Fibroblast of the aortic adventitia (primary cell): Measurements from ENCODE around the gene ATG9A. TPM values are rescaled to one million over a fixed set of nuclear protein-coding genes. Genes with fewer than 3 reads are reported as not detected.

Experiments
- DNase-seq: peaks from one replicate; pipeline ENCODE4 v3.0.0-alpha.2; 2010; ENCODE audit warnings: low read depth
- H3K4me3 ChIP-seq: 2 replicates; pipeline ENCODE4 v1.5.1; 2011; ENCODE audit warnings: low read depth, mild to moderate bottlenecking, control low read depth, low read length, moderate library complexity
- total RNA-seq: library from RNA; depleted of rRNA; stranded (reverse); fragments of >200 nt; gene quantifications from 2 replicates; pipeline ENCODE4 v1.2.3, GENCODE V29; 2012; ENCODE audit warnings: low replicate concordance
- TF ChIP-seq, protein P1 (sequence below): IDR thresholded peaks from 2 replicates; pipeline ENCODE4 v1.5.1; 2011; ENCODE audit warnings: mild to moderate bottlenecking, low read length, control low read depth, inconsistent platforms; ENCODE audit not compliant: insufficient read depth

ATG9A gene
- total RNA-seq, 1 donor, result 56.9 TPM

DNA sequence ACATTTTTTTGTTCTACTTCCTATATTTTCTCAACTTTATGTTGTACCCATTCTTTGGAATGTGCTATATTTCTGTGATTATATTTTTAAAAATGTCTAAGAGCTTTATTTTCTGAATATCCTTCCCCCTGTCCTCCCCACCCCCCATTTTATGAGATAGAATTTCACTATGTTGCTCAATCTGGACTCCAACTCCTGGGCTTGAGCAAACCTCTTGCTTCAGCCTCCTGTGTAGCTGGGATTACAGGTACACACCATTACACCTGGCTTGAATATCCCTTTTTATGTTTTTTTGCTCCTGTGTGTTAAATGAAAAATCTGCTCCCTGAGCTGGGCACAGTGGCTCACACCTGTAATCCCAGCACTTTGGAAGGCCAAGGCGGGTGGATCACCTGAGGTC, 32.0 kb downstream of the ATG9A start:
- H3K4me3 ChIP-seq, result no peak overlapping the region
- no peak for DNase-seq
- TF ChIP-seq, protein P1, sequence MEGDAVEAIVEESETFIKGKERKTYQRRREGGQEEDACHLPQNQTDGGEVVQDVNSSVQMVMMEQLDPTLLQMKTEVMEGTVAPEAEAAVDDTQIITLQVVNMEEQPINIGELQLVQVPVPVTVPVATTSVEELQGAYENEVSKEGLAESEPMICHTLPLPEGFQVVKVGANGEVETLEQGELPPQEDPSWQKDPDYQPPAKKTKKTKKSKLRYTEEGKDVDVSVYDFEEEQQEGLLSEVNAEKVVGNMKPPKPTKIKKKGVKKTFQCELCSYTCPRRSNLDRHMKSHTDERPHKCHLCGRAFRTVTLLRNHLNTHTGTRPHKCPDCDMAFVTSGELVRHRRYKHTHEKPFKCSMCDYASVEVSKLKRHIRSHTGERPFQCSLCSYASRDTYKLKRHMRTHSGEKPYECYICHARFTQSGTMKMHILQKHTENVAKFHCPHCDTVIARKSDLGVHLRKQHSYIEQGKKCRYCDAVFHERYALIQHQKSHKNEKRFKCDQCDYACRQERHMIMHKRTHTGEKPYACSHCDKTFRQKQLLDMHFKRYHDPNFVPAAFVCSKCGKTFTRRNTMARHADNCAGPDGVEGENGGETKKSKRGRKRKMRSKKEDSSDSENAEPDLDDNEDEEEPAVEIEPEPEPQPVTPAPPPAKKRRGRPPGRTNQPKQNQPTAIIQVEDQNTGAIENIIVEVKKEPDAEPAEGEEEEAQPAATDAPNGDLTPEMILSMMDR, result no peak

DNA sequence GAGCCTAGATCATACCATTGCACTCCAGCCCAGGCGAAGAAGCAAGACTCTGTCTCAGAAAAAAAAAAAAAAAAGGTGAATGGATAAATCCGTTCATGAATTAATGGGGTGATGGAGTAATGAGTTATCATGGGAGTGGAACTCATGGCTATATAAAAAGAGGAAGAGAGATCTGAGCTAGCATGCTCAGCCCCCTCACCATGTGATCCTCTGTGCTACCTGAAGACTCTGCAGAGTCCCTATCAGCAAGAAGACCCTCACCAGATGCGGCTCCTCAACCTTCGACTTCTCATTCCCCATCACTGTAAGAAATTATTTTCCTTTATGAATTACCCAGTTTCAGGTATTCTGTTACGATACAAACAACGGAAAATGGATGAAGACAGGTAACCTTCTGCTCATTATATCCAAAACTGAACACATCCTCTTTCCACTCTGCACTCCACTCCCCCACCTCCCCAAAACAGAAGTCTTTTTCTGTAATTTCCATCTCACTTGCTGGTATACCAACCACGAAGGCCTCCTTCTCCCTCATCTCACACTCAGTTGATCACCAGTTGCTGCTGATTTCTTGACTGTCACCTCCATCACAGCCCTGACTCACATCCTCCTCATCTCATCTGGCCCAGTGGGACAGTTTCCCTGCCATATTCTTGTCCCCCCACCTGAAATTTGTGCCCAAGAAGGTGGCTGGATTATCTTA, 42.5 kb downstream of the ATG9A start:
- TF ChIP-seq, protein P1, result no peak
- no peak for DNase-seq
- H3K4me3 ChIP-seq, result no peak overlapping the region

DNA sequence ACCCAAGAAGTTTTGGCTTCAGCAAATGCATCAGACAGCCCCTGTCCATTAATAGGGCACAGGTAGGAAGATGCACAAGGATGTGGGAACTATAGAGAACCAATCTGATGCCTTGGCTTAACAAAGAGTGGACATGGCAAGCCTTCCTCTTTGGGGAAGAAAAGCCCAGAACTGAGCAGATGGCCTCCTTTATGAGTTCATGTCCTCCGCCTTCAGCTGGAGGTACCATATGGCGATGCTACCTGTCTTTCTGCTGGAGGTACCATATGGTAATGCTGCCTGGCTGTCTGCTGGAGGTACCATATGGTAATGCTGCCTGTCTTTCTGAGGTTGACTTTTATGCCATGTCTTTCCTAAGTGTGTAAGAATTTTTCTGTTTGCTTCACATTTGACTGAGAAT, 45.3 kb downstream of the ATG9A start:
- TF ChIP-seq, protein P1, result no peak
- no peak overlapping the region for H3K4me3 ChIP-seq
- DNase-seq, result no peak

DNA sequence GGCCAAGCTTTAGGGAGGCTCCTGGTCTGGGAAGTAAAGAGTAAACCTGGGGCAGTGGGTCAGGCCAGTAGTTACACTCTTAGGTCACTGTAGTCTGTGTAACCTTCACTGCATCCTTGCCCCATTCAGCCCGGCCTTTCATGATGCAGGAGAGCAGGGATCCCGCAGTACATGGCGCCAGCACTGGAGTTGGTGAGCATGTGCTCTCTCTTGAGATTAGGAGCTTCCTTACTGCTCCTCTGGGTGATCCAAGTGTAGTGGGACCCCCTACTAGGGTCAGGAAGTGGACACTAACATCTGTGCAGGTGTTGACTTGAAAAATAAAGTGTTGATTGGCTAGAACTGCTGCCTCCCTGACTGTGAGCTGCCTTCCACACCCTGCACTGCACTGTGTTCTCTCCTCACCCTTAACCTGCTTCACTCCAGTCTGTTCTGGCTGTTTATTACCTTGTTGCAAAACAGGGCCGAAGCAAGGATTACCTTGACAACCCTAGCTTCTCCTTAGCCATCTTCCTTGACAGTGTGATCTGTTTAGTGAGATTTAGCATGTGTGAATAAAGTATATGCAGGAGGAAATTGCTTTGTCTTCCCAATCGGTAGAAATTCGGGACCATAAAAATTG, 46.2 kb downstream of the ATG9A start:
- TF ChIP-seq, protein P1, result no peak
- DNase-seq, result no peak
- no peak overlapping the region for H3K4me3 ChIP-seq

DNA sequence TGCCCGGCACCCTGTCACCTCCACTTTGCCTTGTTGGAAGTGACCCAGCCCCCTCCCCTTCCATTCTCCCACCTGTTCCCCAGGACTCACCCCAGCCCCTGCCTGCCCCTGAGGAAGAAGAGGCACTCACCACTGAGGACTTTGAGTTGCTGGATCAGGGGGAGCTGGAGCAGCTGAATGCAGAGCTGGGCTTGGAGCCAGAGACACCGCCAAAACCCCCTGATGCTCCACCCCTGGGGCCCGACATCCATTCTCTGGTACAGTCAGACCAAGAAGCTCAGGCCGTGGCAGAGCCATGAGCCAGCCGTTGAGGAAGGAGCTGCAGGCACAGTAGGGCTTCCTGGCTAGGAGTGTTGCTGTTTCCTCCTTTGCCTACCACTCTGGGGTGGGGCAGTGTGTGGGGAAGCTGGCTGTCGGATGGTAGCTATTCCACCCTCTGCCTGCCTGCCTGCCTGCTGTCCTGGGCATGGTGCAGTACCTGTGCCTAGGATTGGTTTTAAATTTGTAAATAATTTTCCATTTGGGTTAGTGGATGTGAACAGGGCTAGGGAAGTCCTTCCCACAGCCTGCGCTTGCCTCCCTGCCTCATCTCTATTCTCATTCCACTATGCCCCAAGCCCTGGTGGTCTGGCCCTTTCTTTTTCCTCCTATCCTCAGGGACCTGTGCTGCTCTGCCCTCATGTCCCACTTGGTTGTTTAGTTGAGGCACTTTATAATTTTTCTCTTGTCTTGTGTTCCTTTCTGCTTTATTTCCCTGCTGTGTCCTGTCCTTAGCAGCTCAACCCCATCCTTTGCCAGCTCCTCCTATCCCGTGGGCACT, 46.9 kb downstream of the ATG9A start:
- no peak for DNase-seq
- H3K4me3 ChIP-seq, result no peak overlapping the region
- TF ChIP-seq, protein P1, result no peak

DNA sequence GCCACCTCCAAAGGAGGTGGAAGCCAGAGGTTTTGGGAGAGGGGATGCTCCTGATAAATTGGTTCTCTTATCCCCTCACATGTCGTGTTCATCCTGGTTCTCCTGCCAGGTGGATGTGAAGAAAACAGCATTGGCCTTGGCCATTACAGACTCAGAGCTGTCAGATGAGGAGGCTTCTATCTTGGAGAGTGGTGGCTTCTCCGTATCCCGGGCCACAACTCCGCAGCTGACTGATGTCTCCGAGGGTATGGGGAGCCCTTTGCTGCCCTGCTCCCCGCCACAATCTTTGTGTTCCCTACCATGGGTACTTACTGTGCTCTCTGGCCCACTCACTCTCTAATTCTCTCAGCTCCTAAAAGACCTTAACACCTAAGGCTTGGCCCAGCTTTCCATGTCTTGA, 47.9 kb downstream of the ATG9A start:
- no peak for DNase-seq
- H3K4me3 ChIP-seq, result no peak overlapping the region
- TF ChIP-seq, protein P1, result no peak
